ENCODE measurements around the gene DDX46. TPM values are rescaled to one million over a fixed set of nuclear protein-coding genes. Genes with fewer than 3 reads are reported as not detected.
"Not testable (repeated sequence)": the region's sequence is repeated elsewhere in the genome, so short reads cannot be mapped to it uniquely, and the experiment has no call there.

DDX46 gene
- 19.6 and 20.0 TPM in 2 replicates for total RNA-seq (2014; rRNA removed; shearing (Covaris generic))
- polyA plus RNA-seq (2015; cell fraction: cytosol; rRNA removed), result 28.8 and 33.9 TPM in 2 replicates
- polyA plus RNA-seq (2015; cell fraction: nucleus; rRNA removed), result 92.8 and 95.9 TPM in 2 replicates

- in situ Hi-C loops (cut with HindIII; ENCODE audit: low pct_unique_long_range_greater_than_20kb, low sequenced_read_pairs), result no loop called here
Observed at GRCh38 chr5:134758504-134759341, at the start of gene DDX46. TSS of gene DDX46 (plus strand) at chr5:134758779. CDS start at chr5:134758939, 160 bp downstream.

GRCh38 chr5:134714120-134714519 is 44.5 kb upstream of the DDX46 start:
- DNase-seq (ENCODE audit: low read depth, low spot score), result no peak

More at GRCh38 chr5:134758504-134759341, at the start of gene DDX46:
- DNase-seq (ENCODE audit: low read depth, low spot score), result peak; percentile 93

GRCh38 chr5:134714541-134714940 is 44.0 kb upstream of the DDX46 start:
- no peak for DNase-seq (ENCODE audit: low read depth, low spot score)
- in situ Hi-C loops (cut with HindIII; ENCODE audit: low pct_unique_long_range_greater_than_20kb, low sequenced_read_pairs), result no loop called here

More at GRCh38 chr5:134714120-134714519, 44.5 kb upstream of the DDX46 start:
- in situ Hi-C loops (cut with HindIII; ENCODE audit: low pct_unique_long_range_greater_than_20kb, low sequenced_read_pairs), result no loop called here

GRCh38 chr5:134715466-134715865 is 43.1 kb upstream of the DDX46 start:
- in situ Hi-C loops (cut with HindIII; ENCODE audit: low pct_unique_long_range_greater_than_20kb, low sequenced_read_pairs); DNase-seq (ENCODE audit: low read depth, low spot score): not testable (repeated sequence)

GRCh38 chr5:134724872-134725271 is 33.7 kb upstream of the DDX46 start:
- DNase-seq (ENCODE audit: low read depth, low spot score), result no peak
- in situ Hi-C loops (cut with HindIII; ENCODE audit: low pct_unique_long_range_greater_than_20kb, low sequenced_read_pairs), result no loop called here

- DNase-seq (ENCODE audit: low read depth, low spot score), result no peak
- in situ Hi-C loops (cut with HindIII; ENCODE audit: low pct_unique_long_range_greater_than_20kb, low sequenced_read_pairs), result no loop called here
Observed at GRCh38 chr5:134732819-134733218, 25.8 kb upstream of the DDX46 start.

- in situ Hi-C loops (cut with HindIII; ENCODE audit: low pct_unique_long_range_greater_than_20kb, low sequenced_read_pairs), result no loop called here
- no peak for DNase-seq (ENCODE audit: low read depth, low spot score)
Observed at GRCh38 chr5:134735243-134735642, 23.3 kb upstream of the DDX46 start.

- DNase-seq (ENCODE audit: low read depth, low spot score), result no peak
- in situ Hi-C loops (cut with HindIII; ENCODE audit: low pct_unique_long_range_greater_than_20kb, low sequenced_read_pairs), result no loop called here
Observed at GRCh38 chr5:134736173-134736812, 22.3 kb upstream of the DDX46 start.

GRCh38 chr5:134738133-134738962 is 20.2 kb upstream of the DDX46 start, which contains the start of gene CAMLG:
TSS of gene CAMLG (plus strand) at chr5:134738548. CDS start at chr5:134738621, 73 bp downstream.
- DNase-seq (ENCODE audit: low read depth, low spot score), result peak; percentile 98
- in situ Hi-C loops (cut with HindIII; ENCODE audit: low pct_unique_long_range_greater_than_20kb, low sequenced_read_pairs), result no loop called here

GRCh38 chr5:134738963-134739661 is 19.5 kb upstream of the DDX46 start:
- in situ Hi-C loops (cut with HindIII; ENCODE audit: low pct_unique_long_range_greater_than_20kb, low sequenced_read_pairs), result no loop called here

GRCh38 chr5:134741052-134741451 is 17.5 kb upstream of the DDX46 start:
- in situ Hi-C loops (cut with HindIII; ENCODE audit: low pct_unique_long_range_greater_than_20kb, low sequenced_read_pairs), result no loop called here
- DNase-seq (ENCODE audit: low read depth, low spot score), result no peak

More at GRCh38 chr5:134738963-134739661, 19.5 kb upstream of the DDX46 start:
- peak; percentile 56 for DNase-seq (ENCODE audit: low read depth, low spot score)

- in situ Hi-C loops (cut with HindIII; ENCODE audit: low pct_unique_long_range_greater_than_20kb, low sequenced_read_pairs), result no loop called here
- no peak for DNase-seq (ENCODE audit: low read depth, low spot score)
Observed at GRCh38 chr5:134742134-134742533, 16.4 kb upstream of the DDX46 start.

- in situ Hi-C loops (cut with HindIII; ENCODE audit: low pct_unique_long_range_greater_than_20kb, low sequenced_read_pairs), result no loop called here
Observed at GRCh38 chr5:134749415-134749814, 9.2 kb upstream of the DDX46 start.

GRCh38 chr5:134758176-134758503 is 439 bp upstream of the DDX46 start:
- DNase-seq (ENCODE audit: low read depth, low spot score), result no peak
- in situ Hi-C loops (cut with HindIII; ENCODE audit: low pct_unique_long_range_greater_than_20kb, low sequenced_read_pairs), result no loop called here

More at GRCh38 chr5:134749415-134749814, 9.2 kb upstream of the DDX46 start:
- DNase-seq (ENCODE audit: low read depth, low spot score), result no peak

GRCh38 chr5:134767528-134768291 is 9.1 kb downstream of the DDX46 start:
- in situ Hi-C loops (cut with HindIII; ENCODE audit: low pct_unique_long_range_greater_than_20kb, low sequenced_read_pairs), result not testable (repeated sequence)

GRCh38 chr5:134769206-134769605 is 10.6 kb downstream of the DDX46 start:
- DNase-seq (ENCODE audit: low read depth, low spot score), result no peak
- in situ Hi-C loops (cut with HindIII; ENCODE audit: low pct_unique_long_range_greater_than_20kb, low sequenced_read_pairs), result no loop called here

More at GRCh38 chr5:134767528-134768291, 9.1 kb downstream of the DDX46 start:
- DNase-seq (ENCODE audit: low read depth, low spot score), result not testable (repeated sequence)

All from SK-MEL-5 (cell line).